SK-N-SH treated with all-trans-retinoic acid at 6 μM for 48 hours (cell line): Measurements from ENCODE around the gene VPS41.

Experiments used
- CREB5 ChIP-seq: fragments of 250-450 bp; sonication (Bioruptor Pico); IDR thresholded peaks from 2 replicates; pipeline ENCODE4 v1.5.1; 2020; ENCODE audit warnings: low read depth, mild to moderate bottlenecking, moderate library complexity
- TF ChIP-seq, protein P1 (sequence below): fragments of 250-450 bp; sonication (Bioruptor Pico); IDR thresholded peaks from 2 replicates; pipeline ENCODE4 v1.8.0; 2020; ENCODE audit warnings: mild to moderate bottlenecking, moderate library complexity, borderline replicate concordance

DNA sequence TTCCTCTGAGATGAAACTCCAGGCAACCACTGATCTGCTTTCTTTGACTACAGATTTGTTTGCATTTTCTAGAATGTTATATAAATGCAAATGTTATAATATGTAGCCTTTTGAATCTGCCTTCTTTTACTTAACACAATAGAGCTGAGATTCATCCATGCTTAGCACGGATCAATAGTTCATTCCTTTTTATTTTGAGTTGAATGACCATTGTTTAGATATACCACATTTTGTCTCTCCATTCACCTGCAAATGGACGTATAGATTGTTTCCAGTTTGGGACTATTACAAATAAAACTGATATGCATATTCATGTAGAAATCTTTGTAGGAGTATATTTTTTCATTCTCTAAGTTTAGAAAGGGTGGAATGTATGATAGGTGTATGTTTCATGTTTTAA, 57.7 kb downstream of the VPS41 start:
- TF ChIP-seq, protein P1, sequence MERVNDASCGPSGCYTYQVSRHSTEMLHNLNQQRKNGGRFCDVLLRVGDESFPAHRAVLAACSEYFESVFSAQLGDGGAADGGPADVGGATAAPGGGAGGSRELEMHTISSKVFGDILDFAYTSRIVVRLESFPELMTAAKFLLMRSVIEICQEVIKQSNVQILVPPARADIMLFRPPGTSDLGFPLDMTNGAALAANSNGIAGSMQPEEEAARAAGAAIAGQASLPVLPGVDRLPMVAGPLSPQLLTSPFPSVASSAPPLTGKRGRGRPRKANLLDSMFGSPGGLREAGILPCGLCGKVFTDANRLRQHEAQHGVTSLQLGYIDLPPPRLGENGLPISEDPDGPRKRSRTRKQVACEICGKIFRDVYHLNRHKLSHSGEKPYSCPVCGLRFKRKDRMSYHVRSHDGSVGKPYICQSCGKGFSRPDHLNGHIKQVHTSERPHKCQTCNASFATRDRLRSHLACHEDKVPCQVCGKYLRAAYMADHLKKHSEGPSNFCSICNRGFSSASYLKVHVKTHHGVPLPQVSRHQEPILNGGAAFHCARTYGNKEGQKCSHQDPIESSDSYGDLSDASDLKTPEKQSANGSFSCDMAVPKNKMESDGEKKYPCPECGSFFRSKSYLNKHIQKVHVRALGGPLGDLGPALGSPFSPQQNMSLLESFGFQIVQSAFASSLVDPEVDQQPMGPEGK (CRISPR knock-in tag), result no peak
- no peak for TF ChIP-seq CREB5 (CRISPR knock-in tag)
